Fibroblast of skin of left biceps (primary cell): Measurements from ENCODE around the gene TEDC1.

Source experiments
- DNase-seq, 2 experiments: peaks; one replicate each; pipeline ENCODE4 v3.0.0-alpha.2; 2013; ENCODE audit warnings: low read depth in 2 of 2

TEDC1 gene

DNA sequence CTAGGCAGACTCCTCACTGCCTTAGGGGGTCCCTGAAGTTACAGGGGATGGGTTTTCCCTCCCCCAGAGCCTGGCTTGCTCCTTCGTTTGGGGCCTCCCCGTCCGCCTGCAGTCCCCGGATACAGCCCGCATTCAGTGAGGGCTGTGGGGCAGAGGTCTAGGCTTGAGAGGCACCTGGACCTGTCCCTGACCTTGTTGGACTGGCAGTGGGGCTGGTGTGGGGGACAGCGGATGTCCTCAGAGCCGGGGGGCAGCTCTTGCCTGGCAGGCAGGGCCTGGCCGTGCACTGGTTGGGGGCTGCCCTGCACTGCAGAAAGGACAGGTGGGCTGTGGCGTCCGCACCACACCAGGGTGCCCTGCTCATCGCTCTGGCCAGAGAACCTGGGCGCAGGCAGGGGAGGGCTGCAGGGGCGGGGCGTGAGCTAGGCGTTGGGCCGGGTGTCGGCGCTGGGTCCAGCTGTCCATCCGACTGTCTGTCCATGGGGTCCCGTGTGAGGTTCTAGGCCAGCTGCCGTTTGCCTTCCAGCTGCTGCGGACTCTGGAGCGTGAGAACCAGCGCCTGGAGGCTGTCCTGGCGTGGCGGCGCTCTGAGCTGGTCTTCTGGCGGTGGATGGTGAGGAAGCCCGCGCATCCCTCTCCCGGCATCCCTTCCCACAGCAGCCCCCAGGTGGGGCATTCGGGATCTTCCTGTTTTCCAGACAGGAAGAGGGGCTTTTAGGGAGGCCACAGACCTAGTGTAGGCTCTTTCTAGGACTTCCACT lies 6.0 kb downstream of the TEDC1 start:
- DNase-seq = no peak

DNA sequence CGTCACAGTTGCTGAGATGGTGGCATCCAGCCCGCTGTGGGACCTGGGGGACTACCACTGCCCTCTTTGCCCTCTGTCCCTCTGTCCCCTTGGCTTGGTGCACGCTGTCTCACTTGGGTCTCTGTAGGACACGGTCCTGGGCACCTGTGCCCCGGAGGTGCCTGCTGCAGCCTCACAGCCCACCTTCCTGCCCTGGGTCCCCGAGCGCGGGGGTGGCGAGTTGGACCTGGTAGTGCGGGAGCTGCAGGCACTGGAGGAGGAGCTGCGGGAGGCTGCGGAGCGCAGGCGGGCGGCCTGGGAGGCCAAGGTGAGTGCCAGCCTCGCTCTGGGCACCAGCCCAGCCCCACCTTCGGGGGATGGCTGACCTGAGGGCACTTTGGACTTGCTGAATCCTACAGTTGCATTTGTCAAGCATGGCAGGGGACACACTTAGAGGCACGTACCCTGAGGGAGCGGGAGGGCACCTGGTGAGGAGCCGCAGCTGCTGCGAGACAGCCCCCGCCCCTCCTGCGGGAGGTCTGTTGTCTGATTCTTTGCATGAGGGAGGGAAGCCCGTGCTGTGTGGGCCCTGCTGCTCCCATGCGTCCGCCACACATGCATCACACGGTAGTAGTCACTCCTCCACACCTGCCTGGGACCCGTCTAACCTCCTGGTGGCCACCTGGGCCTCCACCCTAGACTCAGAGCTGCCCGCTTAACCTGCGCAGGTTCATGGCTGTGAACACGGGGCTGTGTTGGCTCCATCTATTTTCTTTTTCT lies 6.8 kb downstream of the TEDC1 start:
- DNase-seq = no peak

DNA sequence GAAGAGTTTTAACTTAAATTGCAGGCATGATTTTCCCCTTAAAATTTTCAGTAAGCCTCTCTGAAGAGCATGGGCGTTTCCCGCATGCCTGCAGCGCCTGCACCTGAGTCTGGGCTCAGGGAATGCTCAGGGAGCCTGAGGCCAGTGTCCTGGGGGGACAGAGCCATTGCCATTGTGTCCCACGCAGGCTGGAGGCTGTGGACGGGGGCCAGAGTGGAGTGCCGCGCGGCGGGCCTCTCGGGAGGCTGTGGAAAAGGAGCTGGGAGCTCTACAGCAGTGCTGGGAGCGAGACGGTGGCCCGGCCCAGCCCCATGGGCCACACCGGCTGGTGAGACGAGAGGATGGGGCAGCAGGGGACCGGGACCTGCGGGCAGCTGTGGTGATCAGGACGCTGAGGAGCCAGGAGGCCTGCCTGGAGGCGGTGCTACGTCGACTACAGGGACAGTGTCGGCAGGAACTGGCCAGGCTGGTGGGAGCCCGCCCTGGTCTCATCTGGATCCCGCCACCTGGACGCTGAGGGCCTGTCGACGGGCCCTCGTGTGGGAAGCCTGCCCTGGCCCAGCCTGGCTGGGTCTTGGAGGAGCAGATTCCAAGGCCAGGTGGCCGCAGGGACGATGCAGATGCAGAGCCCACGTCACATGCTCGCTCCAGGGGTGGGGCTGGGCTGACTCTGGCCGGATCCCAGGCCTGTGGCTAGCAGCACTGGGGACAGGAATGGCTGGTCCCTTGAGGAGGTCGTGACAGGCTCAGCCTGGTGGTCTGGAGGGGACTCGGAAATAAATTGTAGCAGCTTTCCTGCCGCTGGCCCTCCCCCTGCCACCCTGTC lies 7.6 kb downstream of the TEDC1 start:
- DNase-seq = no peak

DNA sequence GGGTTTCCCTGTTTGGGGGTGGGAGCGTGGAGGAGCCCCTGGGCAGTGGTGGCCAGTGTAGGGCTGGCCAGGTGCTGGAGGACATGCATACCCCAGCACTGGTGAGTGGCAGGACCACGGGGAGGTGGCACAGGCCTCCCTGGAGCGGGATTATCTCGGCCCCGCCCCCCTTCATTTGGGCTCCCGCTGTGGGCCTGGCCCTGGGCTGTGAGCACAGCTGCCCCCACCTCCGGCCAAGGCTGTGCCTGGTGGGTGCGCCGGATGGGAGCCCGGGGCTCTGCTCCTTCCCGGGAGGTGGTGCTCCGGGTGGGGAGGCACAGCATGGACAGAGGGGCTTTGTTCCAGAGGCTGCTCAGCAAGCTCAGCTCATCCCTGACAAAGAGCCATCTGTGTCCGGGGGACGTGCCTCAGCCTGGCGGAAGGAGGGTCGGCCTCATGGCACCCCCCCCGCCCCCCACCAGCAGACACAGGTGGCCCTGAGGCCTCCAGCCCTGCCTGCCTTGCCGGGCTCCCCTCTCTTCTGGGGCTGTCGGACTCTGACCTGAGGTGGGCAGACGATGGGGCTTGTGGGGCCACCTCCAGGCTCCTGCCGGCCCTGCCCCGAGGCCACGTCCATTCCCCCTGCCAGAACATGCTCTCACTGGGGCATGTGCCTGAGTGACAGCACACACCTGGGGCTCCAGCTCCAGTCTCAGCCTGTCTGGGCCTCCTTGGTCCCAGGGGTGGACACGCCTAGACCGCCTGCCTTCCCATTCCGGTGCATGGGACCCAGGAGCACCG lies 8.4 kb downstream of the TEDC1 start:
- DNase-seq = no peak

DNA sequence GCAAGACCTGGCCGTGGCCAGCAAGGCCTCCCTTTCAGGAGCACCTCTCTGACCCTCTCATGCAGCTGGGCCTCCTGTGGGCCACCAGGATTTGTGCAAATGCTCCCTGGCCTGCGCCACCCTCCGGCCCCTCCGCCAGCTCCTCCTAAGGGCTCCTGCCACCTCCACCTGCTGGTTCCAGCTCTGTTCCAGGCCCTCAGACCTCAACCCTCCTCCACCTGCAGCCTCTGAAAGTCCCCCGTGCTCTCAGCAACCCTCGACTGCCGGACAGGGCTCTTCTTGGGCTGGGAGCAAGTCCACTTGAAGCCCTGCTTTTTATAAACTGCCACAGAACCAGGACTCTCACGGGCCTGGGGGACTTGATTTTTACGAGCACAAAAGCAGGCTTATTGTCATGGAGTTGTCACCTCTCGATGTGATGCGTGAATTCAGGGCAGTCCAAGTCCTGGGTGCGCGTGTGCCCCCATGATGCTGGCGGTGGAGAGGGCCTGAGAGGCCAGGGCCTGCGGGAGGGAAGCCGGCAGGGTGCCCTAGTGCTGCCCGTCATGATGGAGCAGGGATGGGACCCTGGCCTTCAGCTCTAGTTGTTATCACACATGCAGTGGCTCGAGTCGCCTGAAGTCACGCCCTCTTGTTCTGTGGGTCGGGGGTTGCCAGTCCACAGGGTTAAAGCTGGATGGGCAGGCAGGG lies 9.1 kb downstream of the TEDC1 start:
- DNase-seq = no peak

DNA sequence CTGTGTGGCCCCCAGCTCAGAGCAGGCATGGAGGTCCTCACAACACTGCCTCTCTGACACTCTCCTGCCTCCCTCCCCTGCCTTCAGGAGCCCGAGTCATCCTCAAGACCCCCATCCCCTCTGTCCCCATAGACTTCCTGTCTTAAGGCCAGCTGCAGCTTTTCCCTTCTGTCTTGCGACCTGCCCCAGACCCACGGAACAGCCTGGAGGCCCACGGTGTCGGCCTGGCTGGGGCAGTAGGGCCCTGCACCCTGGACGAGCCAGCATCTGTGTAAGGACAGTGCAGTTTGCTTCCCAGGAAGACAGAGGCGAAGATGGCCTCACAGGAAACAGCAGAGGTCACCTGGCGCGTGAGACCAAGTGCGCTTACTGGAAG lies 9.7 kb downstream of the TEDC1 start:
- DNase-seq = no peak

DNA sequence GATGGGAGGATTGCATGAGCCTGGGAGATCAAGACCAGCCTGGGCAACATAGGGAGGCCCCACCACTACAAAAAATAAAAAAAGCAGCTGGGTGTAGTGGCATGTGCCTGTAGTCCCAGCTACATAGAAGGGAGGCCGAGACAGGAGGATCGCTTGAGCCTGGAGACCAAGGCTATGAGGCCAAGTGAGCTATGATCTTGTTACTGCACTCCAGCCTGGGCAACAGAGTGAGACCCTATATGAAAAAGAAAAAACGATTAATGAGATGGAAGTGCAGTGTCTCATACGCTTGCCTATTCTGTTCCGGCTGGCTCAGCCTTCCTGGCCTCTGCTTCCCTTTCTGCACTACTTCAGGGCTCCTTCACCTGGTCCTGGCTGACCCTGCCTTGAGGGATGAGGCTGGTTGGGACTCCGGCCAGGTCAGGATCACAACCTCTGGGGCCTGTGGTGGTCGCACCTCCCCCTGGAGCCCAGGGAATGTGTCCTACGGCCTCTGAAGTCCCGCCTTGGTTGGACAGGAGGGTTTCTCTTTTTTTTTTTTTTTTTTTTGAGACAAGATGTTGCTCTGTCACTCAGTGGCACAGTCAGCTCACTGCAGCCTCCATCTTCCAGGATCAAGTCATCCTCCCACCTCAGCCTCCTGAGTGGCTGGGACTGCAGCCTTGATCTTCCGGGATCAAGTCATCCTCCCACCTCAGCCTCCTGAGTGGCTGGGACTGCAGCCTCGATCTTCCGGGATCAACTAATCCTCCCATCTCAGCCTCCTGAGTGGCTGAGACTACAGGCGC lies 10.7 kb downstream of the TEDC1 start:
- no peak for DNase-seq

DNA sequence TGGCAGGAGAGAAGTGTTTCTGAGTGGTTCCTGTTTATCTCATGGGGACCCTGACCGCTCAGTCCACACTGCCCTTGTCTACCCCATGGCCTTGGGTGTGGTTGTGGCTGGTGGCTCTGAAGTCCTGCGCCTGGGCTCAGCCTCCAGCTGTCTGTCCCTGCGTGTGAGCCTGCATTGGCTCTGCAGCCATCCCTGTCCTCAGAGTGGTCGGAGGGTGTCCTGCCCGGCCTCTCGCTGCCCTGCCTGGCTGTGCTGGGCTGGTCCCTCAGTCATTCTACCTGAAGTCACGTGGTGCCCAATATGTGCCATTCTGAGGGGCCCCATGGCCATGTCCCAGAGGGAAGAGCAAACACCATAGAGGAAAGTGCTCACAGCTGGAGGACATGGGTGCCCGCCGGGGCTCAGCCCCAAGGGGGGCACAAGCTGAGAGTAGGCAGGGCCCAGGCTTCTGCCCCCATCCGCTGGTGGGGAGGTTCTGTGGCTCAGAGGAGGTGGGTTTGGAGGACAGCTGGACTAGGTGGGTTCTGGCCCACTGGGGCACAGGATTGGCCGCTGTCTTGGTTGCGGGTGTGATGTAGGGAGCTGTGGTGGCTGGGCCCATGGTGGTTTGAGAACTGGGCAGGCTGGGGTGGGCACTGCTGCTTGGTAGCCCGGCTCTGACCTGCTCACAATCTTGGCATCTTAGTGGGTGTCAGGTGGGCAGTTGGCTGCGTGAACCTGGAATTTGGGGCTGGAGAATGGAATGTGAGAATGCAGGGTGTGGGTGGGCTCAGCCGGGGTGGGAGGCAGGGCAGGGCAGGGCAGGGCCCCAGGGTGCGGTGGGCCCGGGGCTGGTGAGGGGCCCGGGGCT lies 11.6 kb downstream of the TEDC1 start:
- no peak for DNase-seq

DNA sequence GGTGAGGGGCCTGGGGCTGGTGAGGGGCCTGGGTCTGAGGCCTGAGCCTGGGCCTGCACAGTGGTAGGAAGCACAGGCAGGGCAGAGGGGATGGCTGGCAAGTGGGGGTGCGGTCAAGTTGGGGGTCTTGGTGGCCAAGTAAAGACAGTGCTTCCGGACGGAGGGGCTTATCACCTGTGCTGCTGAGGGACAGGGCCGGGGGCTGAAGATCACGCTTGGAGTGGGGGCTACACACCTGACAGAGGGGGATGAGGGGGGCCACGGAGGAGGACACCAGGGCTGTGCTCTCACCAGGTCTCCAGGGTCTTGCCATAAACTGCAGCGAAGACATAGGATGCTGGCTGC lies 12.2 kb downstream of the TEDC1 start:
- no peak for DNase-seq

DNA sequence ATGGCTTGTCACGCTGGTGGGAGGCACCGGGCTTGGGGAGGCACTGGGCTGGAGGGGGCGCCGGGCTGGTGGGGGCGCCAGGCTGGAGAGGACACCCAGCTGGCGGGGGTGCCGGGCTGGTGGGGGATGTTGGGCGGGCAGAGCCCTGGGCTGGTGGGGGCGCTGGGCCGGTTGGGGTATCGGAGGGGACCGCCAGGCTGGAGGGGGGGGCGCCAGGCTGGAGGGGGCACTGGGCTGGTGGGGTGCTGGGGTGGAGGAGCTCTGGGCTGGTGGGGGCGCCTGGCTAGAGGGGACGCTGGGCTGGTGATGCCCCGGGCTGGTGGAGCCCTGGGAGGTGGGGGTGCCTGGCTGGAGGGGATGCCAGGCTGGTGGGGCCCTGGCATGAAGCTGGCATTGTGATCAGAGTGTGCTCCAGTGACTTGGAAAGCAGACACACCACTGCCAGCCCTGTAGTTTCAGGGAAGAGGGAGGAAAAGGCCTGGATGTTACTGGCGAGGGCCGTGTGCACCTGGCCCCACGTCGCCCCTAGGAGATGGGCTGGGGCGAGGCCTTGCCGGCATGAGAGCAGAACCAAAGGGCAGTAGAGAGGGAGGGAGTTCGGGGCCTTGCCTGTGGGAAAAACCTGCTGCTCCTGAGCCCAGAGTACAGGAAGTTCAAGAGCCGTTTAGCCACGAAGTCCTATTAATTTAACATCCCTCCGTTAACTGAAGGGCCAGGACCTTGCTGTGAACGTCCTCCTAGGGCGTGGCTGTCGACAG lies 13.1 kb downstream of the TEDC1 start:
- DNase-seq = no peak

DNA sequence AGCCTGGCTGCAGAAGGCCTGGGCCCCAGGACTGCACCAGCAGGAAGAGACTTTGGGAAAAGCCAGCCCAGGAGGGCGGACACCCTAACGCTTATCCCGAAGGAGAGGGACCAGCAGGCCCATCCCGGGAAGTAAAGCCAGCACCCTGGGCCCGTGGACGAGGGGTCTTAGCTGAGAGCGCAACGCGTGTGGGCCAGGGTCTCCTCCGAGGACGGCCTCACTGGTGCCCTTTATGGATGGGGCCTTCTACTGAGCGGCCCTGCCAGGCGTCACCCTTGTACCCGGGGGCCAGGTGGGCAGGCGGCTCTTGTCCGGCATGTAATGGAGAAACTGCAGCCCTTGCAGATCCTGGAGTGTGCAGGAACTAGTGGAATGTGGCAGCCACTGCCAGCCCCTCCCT lies 14.1 kb downstream of the TEDC1 start:
- DNase-seq = no peak

DNA sequence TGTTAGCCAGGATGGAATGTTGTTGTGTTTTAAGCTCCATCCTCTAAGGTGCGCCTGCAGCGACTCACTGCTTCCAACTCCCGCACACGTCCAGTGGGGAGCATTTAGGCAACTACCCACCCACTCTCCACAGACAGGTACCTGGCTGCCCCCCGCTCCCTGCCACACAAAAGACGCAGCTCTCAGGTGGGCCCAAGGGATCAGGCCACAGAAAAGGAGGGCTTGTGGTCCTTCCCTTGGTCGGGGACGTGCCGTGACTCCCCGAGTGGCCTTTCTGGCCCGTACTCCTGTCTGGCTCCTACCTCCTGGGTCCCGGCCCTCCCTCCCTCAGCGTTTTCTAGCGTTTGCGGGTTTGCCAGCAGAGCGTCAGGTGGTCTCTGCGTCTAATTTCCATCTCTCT lies 16.2 kb downstream of the TEDC1 start:
- no peak for DNase-seq

DNA sequence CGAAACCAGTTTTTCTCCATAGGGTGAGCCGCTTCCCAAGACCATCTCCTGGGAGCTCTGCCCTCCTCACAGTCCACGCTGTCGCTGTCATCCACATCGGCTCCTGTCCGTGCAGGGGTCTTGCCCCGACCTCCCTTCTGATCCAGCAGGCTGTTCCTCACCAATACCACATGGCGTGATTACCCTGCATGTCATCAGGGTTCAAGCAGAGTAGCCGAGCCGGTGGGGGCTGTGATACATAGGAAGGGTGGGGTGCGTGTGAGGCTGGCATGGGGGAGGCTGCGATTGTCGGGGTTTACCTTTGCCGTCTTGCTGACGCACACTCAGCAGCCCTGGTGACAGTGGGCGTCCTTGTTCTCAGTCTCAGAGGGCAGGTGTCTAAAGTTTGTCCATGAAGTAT lies 17.0 kb downstream of the TEDC1 start:
- no peak for DNase-seq

DNA sequence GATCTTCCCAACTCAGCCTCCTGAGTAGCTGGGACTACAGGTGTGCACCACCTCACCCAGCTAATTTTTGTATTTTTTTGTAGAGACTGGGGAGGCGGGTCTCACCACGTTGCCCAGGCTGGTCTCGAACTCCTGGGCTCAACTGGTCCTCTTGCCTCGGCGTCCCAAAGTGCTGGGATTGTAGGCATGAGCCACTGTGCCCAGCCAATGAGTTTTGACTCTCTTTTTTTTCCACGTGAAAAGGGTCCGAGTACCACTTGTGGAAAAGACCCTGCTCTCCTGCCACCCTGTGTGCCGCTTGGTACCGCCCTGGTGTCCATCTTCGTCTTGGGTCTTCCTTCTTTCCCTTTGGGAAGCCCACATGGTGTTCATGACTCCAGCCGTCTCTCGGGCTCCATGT lies 17.6 kb downstream of the TEDC1 start:
- no peak for DNase-seq

DNA sequence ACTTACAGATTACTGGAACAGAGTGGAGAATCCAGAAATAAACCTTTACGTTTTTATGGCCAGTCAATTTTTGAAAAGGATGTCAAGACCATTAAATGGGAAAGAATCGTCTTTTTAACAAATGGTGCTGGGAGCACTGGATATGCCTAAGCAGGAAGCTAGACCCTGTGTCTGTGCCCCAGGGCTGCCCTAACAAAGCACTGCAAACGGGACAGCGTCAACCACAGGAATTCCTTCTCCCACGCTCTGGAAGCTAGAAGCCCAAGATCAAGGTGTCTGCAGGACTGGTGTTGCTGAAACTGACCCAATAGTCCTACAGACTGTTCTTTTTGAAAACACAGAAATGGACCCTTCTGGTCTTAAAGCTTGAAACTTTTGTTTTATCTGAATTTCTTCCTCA lies 26.1 kb downstream of the TEDC1 start:
- DNase-seq = no peak

DNA sequence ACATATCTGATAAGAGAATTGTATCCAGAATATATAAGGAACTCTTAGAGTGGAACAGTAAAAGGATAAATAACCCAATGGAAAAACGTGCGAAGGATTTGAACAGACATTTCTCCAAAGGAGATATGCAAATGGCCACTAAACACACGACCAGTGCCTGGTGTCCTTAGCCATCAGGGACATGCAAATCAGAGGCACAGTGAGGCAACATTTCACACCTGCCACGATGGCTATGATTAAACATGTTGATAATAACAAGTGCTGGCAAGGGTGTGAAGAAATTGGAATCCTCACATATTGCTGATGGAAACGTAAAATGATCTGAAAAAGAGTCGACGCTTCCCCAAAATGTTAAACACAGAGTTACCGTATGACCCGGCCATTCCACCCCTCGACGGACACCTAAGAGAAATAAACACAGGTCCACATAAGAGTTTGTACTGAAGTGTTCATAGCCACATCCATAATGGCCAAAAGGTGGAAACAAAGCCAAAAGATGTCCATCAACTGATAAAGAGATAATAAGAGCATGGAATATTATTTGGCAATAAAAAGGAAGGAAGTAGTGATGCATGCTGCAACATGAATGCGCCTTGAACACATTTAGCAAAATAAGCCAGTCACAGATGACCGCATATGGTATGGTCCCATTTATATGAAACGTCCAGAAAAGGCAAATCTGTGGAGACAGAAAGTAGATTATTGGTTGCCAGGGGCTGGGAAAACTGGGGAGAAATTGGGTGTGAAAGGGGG lies 29.1 kb downstream of the TEDC1 start:
- DNase-seq = no peak

DNA sequence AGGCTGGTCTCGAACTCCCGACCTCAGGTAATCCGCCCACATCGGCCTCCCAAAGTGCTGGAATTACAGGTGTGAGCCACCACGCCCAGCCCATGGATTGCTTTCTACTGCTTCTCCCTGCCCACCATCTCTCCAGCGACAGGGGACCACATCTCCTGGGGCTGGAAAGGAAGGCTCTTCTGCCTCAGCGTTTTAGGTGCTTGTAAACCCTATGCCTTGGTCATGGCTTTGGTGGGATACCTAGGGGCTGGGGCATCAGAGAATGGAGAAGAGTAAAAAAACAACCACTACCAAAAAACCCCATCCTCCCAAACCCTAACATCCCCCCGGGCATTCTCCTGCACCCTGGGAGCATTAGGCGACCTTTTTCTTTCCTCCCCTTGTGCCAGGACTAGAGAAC lies 34.3 kb downstream of the TEDC1 start:
- no peak for DNase-seq
